ENCODE results near the gene FEZF1.

The FEZF1 gene

GRCh38 chr7:122305475-122306319 lies 1.1 kb upstream of the FEZF1 start:
- DNase-seq (ENCODE audit: low read depth): no peak
- TF ChIP-seq POLR2A (IDR thresholded peaks at IDR 0.05; ENCODE audit: extremely low read depth, insufficient read length) (no peak), MAX (IDR thresholded peaks at IDR 0.05; ENCODE audit: low read depth, low read length) (no peak), MYC (IDR thresholded peaks at IDR 0.05; ENCODE audit: low read depth, low read length) (no peak)
- TF ChIP-seq, protein P1, sequence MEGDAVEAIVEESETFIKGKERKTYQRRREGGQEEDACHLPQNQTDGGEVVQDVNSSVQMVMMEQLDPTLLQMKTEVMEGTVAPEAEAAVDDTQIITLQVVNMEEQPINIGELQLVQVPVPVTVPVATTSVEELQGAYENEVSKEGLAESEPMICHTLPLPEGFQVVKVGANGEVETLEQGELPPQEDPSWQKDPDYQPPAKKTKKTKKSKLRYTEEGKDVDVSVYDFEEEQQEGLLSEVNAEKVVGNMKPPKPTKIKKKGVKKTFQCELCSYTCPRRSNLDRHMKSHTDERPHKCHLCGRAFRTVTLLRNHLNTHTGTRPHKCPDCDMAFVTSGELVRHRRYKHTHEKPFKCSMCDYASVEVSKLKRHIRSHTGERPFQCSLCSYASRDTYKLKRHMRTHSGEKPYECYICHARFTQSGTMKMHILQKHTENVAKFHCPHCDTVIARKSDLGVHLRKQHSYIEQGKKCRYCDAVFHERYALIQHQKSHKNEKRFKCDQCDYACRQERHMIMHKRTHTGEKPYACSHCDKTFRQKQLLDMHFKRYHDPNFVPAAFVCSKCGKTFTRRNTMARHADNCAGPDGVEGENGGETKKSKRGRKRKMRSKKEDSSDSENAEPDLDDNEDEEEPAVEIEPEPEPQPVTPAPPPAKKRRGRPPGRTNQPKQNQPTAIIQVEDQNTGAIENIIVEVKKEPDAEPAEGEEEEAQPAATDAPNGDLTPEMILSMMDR (IDR thresholded peaks at IDR 0.05; ENCODE audit: low read depth, low read length): no peak
- no peak overlapping the region for H3K4me3 ChIP-seq (ENCODE audit: low read depth, low read length)

DNA sequence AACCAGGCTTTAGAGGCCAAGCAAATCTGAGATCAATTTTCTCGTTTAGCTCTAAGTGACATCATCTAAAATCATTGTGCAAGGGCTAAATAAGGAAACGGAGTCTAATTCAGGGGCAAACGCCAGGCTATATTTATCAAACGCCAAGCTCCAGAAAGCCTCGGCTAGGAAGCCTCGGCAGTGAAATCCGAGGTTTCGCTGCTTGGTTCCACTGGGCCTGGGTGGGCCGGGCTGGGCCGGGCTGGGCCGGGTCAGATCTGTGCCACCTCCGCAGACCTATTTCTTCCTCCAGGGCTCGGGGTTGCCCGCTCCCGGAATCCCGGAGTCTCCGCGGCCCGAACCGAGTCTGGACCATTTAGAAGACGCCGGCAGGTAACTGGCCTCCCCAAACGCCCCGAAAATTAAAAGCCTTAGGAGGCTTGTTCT lies 459 bp upstream of the FEZF1 start:
- TF ChIP-seq, protein P1 (IDR thresholded peaks at IDR 0.05; ENCODE audit: low read depth, low read length): no peak
- TF ChIP-seq MYC (IDR thresholded peaks at IDR 0.05; ENCODE audit: low read depth, low read length) (no peak), POLR2A (IDR thresholded peaks at IDR 0.05; ENCODE audit: extremely low read depth, insufficient read length) (no peak), MAX (IDR thresholded peaks at IDR 0.05; ENCODE audit: low read depth, low read length) (no peak)
- DNase-seq (ENCODE audit: low read depth): no peak
- H3K4me3 ChIP-seq (ENCODE audit: low read depth, low read length): no peak overlapping the region

DNA sequence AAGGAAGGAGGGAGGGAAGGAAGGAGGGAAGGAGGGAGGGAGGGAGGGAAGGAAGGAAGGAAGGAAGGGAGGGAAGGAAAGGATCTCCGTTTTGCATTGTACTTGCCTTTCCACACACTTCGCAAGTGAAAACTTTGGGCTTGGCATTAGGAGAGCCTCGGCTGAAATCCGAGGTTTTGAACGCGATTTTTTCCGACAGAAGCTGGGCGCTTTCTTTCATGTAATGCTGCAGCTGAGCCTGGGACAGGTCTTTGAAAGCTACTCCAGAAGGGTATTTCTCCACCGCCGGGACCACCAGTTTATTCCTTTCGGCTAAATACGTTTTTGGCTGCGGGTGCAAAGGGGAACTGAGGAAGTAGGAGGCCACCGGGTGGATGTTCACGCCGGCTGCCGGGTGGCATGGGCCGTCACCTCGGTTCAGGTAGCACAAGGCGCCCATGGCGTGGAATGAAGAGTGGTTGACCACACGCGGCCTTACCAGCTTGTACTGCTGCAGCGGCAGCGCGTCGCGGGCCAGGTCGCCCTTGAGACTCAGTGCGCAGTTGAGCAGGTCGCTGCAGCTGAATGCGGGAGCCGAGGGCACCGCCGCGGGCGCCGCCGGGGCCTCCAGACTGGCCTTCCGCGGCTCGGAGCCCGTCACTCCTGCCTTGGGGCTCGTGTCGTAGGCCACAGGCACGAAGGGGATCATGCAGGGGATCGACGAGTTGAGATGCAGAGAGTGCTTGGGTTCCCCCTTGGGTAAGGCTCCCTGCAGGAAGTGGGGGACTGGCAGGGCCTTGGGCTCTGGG lies 825 bp downstream of the FEZF1 start:
- TF ChIP-seq MYC (IDR thresholded peaks at IDR 0.05; ENCODE audit: low read depth, low read length): no peak
- TF ChIP-seq MAX (IDR thresholded peaks at IDR 0.05; ENCODE audit: low read depth, low read length): no peak
- TF ChIP-seq, protein P1 (IDR thresholded peaks at IDR 0.05; ENCODE audit: low read depth, low read length): no peak
- TF ChIP-seq POLR2A (IDR thresholded peaks at IDR 0.05; ENCODE audit: extremely low read depth, insufficient read length): no peak
- H3K4me3 ChIP-seq (ENCODE audit: low read depth, low read length): no peak overlapping the region
- no peak for DNase-seq (ENCODE audit: low read depth)

DNA sequence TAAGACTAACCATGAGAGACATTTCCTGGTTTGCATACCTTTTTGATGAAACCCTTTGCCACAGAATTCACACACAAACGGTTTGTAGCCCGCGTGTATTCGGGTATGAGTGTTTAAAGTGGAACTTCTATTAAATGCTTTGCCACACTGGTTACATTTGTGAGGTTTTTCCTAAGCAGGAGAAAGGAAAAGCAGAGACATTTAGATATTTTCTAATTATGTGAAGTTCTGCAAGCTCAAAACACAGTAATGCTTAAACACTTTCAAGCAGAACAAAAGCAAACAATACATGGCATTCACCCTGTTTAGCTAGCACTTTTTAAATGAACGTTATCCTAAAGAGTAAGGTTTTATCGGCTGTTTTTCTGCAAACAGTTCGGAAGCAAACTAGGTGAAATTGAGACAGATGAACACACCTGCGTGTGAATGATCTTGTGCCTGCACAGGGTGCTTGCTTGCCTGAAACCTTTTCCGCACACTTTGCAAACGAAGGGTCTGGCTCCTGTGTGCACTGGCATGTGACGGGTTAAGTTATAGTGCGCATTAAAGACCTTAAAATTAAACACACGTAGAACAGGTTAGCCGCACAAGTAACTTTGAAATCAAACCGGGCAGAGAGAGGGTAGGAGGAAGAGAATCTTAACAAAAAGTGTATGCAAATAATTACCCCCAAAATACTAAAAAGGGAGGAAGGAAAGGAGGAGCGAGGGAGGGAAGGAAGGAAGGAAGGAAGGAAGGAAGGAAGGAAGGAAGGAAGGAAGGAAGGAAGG lies 1.6 kb downstream of the FEZF1 start:
- H3K4me3 ChIP-seq (ENCODE audit: low read depth, low read length): no peak overlapping the region
- TF ChIP-seq MAX (IDR thresholded peaks at IDR 0.05; ENCODE audit: low read depth, low read length) (no peak), MYC (IDR thresholded peaks at IDR 0.05; ENCODE audit: low read depth, low read length) (no peak), POLR2A (IDR thresholded peaks at IDR 0.05; ENCODE audit: extremely low read depth, insufficient read length) (no peak)
- TF ChIP-seq, protein P1 (IDR thresholded peaks at IDR 0.05; ENCODE audit: low read depth, low read length): no peak
- no peak for DNase-seq (ENCODE audit: low read depth)
